Measurements from ENCODE around the gene FHL1. TPM values are rescaled to one million over a fixed set of nuclear protein-coding genes. Genes with fewer than 3 reads are reported as not detected.

The FHL1 gene
- polyA plus RNA-seq, 3 donors = 0.75 to 4.0 (median 0.98) TPM

DNA sequence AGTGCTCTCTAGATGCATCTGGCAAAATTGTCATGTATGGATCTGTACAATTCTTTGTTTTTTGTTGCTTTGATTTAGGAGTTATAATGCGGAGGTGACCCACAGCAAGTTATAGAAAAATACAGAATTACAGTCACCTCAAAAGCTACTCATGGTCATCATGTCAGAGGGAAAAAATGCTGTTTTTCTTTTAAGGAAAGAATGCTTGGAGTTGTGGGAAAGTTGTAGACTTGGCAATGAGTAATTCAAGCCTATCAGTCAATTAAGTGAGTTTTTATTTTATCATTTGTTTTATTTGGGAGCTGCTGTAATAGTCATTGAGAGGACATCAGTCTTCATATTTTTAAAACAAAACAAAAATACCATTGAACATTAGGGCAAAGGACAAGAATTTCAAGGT is 16.4 kb downstream of the FHL1 start:
- no CpG with 5 or more reads among the region's 1 CpG for WGBS (ENCODE audit: insufficient coverage)
- Histone ChIP-seq H3K27me3 (ENCODE audit: control insufficient read depth in 2 of 2, insufficient read depth in 2 of 2, low read length in 2 of 2) (peaks cover 0 to 3% of the 10 kb centered on the region in 2 donors), H3K4me2 (replicated peaks; ENCODE audit: extremely low read depth, low read length, poor library complexity, severe bottlenecking) (no peak overlapping the region), H3K9ac (ENCODE audit: insufficient read depth, low read length, poor library complexity, severe bottlenecking) (no peak overlapping the region), H3K9me3 (replicated peaks in 1 of 2; ENCODE audit: control insufficient read depth in 1 of 2, insufficient read depth in 1 of 2, low read length in 2 of 2) (no peaks in the 10 kb centered on the region), H4K20me1 (ENCODE audit: insufficient read depth, low read length) (no peaks in the 10 kb centered on the region), H3K27ac (ENCODE audit: low read depth in 1 of 2, low read length in 2 of 2) (no peak overlapping the region), H3K36me3 (replicated peaks in 1 of 2; ENCODE audit: control insufficient read depth in 1 of 2, insufficient read depth in 2 of 2, low read length in 2 of 2) (no peaks in the 10 kb centered on the region), H2AFZ (ENCODE audit: insufficient read depth, low read depth, low read length, poor library complexity, severe bottlenecking) (no peak overlapping the region), H3K79me2 (ENCODE audit: insufficient read depth, low read length) (no peaks in the 10 kb centered on the region), H3K4me3 (replicated peaks in 1 of 3; ENCODE audit: low read depth in 2 of 3, low read length in 3 of 3) (no peak overlapping the region), H3K4me1 (ENCODE audit: control insufficient read depth in 1 of 2, insufficient read depth in 2 of 2, low read length in 2 of 2) (peaks cover 5 to 10% of the 10 kb centered on the region in 2 donors)
- peaks cover 0 to 15% (median 1%) of the 10 kb centered on the region in 3 donors for H3K27me3 Mint-ChIP-seq (ENCODE audit: low read depth in 3 of 3)
- no peak for DNase-seq
- peaks cover 0 to 1% (median 0%) of the 10 kb centered on the region in 7 donors for H3K9me3 Mint-ChIP-seq
- H3K27ac Mint-ChIP-seq = no peak overlapping the region
- peaks cover 3% of the 10 kb centered on the region for H3K4me1 Mint-ChIP-seq
- no peak overlapping the region for H3K4me3 Mint-ChIP-seq
- H3K36me3 Mint-ChIP-seq = no peaks in the 10 kb centered on the region
- intact Hi-C loops (cut with micrococcal nuclease) = loop anchor here in 1 of 2 donors (5.0 kb wide), 1 partner anchor 136 kb away; no protein-coding TSS in a partner anchor
- no peak for TF ChIP-seq CTCF (IDR thresholded peaks at IDR 0.05)

DNA sequence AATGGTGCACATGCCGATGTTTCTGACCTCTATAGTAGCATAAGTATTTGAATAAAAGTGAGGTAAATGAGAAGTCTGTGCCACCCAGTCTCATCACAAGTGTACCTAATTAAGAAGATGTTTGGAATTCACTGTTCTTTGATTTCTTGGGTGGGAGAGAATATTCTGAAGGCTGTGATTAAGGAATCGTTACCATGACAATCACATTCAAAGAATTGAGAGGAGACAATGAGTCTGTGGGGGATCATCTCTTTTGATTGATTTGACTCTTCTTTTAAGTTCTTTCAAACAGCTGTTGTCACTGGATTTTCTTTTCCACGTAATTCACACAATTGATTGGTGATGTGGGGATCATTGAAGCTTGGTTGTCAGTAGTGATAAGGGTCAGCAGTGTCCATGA is 18.1 kb downstream of the FHL1 start:
- H3K27me3 ChIP-seq (ENCODE audit: control insufficient read depth in 2 of 2, insufficient read depth in 2 of 2, low read length in 2 of 2) = peaks cover 0 to 3% of the 10 kb centered on the region in 2 donors
- H3K4me3 ChIP-seq (replicated peaks in 1 of 3; ENCODE audit: low read depth in 2 of 3, low read length in 3 of 3) = no peak overlapping the region
- Mint-ChIP-seq H3K27me3 (ENCODE audit: low read depth in 3 of 3) (peaks cover 2 to 15% (median 5%) of the 10 kb centered on the region in 3 donors), H3K9me3 (no peaks in the 10 kb centered on the region), H3K36me3 (no peaks in the 10 kb centered on the region), H3K4me1 (peaks cover 3% of the 10 kb centered on the region), H3K27ac (no peak overlapping the region), H3K4me3 (no peak overlapping the region)
- WGBS (ENCODE audit: insufficient coverage) = no CpG with 5 or more reads among the region's 3 CpGs
- no peaks in the 10 kb centered on the region for H4K20me1 ChIP-seq (ENCODE audit: insufficient read depth, low read length)
- no peak overlapping the region for H2AFZ ChIP-seq (ENCODE audit: insufficient read depth, low read depth, low read length, poor library complexity, severe bottlenecking)
- H3K9me3 ChIP-seq (replicated peaks in 1 of 2; ENCODE audit: control insufficient read depth in 1 of 2, insufficient read depth in 1 of 2, low read length in 2 of 2) = no peaks in the 10 kb centered on the region
- no peaks in the 10 kb centered on the region for H3K79me2 ChIP-seq (ENCODE audit: insufficient read depth, low read length)
- intact Hi-C loops (cut with micrococcal nuclease) = no loop called here
- no peak for TF ChIP-seq CTCF (IDR thresholded peaks at IDR 0.05)
- H3K4me1 ChIP-seq (ENCODE audit: control insufficient read depth in 1 of 2, insufficient read depth in 2 of 2, low read length in 2 of 2) = no peaks in the 10 kb centered on the region
- DNase-seq = no peak
- no peaks in the 10 kb centered on the region for H3K36me3 ChIP-seq (replicated peaks in 1 of 2; ENCODE audit: control insufficient read depth in 1 of 2, insufficient read depth in 2 of 2, low read length in 2 of 2)
- H3K4me2 ChIP-seq (replicated peaks; ENCODE audit: extremely low read depth, low read length, poor library complexity, severe bottlenecking) = no peak overlapping the region
- H3K9ac ChIP-seq (ENCODE audit: insufficient read depth, low read length, poor library complexity, severe bottlenecking) = no peak overlapping the region
- no peak overlapping the region for H3K27ac ChIP-seq (ENCODE audit: low read depth in 1 of 2, low read length in 2 of 2)

All from CD14-positive monocyte (primary cell).